Tongue (tissue), 2 donors: Measurements from ENCODE around the gene WDR59. TPM values are rescaled to one million over a fixed set of nuclear protein-coding genes. Genes with fewer than 3 reads are reported as not detected.
"Not testable (repeated sequence)": the region's sequence is repeated elsewhere in the genome, so short reads cannot be mapped to it uniquely, and the experiment has no call there.

Experiments used
- DNase-seq: peaks from one replicate; pipeline ENCODE4 v3.0.0-alpha.2; 2015
- total RNA-seq: library from RNA; depleted of rRNA; stranded (reverse); fragments of >200 nt; gene quantifications from one replicate; pipeline ENCODE4 v1.2.3, GENCODE V29; 2014

Gene WDR59, protein sequence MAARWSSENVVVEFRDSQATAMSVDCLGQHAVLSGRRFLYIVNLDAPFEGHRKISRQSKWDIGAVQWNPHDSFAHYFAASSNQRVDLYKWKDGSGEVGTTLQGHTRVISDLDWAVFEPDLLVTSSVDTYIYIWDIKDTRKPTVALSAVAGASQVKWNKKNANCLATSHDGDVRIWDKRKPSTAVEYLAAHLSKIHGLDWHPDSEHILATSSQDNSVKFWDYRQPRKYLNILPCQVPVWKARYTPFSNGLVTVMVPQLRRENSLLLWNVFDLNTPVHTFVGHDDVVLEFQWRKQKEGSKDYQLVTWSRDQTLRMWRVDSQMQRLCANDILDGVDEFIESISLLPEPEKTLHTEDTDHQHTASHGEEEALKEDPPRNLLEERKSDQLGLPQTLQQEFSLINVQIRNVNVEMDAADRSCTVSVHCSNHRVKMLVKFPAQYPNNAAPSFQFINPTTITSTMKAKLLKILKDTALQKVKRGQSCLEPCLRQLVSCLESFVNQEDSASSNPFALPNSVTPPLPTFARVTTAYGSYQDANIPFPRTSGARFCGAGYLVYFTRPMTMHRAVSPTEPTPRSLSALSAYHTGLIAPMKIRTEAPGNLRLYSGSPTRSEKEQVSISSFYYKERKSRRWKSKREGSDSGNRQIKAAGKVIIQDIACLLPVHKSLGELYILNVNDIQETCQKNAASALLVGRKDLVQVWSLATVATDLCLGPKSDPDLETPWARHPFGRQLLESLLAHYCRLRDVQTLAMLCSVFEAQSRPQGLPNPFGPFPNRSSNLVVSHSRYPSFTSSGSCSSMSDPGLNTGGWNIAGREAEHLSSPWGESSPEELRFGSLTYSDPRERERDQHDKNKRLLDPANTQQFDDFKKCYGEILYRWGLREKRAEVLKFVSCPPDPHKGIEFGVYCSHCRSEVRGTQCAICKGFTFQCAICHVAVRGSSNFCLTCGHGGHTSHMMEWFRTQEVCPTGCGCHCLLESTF
- total RNA-seq: 36.6 TPM

GRCh38 chr16:74984529-74985296 is at the start of gene WDR59:
Gene WDR59 (minus strand): TSS chr16:74985123. CDS start chr16:74985017, 106 bp downstream.
- peak; percentile 100 for DNase-seq

DNA sequence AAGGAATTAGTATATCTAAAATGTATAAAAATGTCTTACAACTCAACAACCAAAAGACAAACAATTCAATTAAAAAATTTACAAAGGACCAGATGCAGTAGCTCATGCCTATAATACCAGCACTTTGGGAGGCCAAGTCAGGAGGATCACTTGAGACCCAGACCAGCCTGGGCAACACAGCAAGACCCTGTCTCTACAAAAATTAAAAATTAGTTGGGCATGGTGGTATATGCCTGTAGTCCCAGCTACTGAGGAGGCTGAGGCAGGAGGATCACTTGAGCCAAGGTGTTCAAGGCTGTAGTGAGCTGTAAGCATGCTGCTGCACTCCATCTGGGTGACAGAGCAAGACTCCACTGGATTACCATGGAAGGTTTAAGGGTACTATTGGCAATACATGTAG is 47.7 kb upstream of the WDR59 start:
- DNase-seq: no peak

DNA sequence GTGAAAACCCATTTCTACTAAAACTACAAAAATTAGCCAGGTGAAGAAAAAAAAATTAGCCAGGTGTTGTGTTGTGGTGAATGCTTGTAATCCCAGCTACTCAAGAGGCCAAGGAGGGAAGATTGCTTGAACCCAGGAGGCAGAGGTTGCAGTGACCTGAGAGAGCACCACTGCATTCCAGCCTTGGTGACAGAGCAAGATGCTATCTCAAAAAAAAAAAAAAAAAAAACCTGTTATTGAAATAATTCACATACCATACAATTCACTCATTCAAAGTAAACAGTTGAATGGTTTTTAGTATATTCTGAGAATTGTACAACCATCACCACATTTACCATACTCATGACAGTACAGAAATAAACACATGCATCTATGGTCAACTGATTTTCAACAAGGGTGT is 44.9 kb upstream of the WDR59 start:
- no peak for DNase-seq

GRCh38 chr16:75028544-75029135 is 43.7 kb upstream of the WDR59 start:
- no peak for DNase-seq

GRCh38 chr16:75027520-75028300 is 42.8 kb upstream of the WDR59 start:
- no peak for DNase-seq

DNA sequence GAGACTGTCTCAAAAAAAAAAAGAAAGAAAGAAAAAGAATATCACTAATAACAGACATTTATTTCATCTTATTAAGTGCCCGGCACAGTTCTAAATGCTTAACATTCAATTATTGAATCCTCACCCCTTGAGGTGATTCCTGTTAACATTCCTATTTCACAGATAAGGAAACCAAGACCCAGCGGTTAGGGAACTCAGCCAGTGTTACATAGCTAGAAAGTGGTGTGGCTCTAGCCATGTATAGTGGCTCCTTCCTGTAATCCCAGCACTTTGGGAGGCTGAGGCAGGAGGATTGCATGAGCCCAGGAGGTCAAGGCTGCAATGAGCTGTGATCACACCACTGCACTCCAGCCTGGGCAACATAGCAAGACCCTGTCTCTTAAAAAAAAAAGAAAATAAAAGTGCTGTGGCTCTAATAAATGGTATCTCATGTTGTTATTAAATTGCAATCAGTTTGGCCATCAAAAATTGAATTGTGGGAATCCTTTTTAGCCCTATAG is 42.0 kb upstream of the WDR59 start:
- DNase-seq: no peak

DNA sequence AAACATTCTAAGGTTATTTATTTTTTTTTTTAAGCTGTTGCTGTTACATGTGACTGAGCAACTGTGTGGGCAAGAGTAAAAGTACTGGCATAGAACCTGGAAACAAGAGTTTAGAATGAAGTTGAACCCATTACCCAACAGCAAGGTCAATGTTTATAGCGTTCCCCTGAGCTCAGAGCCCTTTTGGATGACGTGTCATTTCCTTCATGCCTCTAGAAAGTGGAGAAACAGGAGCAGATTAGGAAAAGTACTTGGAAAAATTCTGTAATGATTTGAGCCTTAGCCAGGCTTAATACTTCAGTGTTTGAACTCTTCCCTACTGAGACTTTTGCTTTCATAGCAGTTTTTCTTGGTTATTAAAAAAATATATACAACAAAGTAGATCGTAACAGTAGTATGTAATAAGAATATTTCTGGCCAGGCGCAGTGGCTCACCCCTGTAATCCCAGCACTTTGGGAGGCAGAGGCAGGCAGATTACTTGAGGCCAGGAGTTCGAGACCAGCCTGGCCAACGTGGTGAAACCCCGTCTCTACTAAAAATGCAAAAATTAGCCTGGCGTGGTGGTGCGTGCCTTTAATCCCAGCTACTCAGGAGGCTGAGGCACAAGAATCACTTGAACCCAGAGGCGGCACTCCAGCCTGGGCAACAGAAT is 41.4 kb upstream of the WDR59 start:
- DNase-seq: peak; percentile 76

DNA sequence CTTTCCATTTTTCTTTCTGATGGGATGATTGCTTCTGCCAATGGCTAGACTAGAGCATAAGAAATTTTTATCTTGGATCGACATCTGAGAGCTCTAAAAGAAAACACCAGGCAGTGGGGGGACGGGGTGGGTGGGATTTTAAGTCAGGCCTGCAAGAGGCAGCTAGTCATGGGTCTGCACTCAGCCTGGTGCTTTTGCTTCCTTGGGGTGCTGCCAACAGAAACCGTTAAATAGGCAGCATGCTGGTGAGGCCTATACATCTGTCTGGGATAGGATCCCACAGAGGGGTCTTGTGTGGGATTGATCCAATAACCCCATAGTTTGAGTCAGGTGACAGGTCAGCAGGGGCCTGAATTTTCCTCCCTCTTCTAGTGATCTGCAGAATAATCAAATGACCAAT is 40.8 kb upstream of the WDR59 start:
- peak; percentile 52 for DNase-seq

DNA sequence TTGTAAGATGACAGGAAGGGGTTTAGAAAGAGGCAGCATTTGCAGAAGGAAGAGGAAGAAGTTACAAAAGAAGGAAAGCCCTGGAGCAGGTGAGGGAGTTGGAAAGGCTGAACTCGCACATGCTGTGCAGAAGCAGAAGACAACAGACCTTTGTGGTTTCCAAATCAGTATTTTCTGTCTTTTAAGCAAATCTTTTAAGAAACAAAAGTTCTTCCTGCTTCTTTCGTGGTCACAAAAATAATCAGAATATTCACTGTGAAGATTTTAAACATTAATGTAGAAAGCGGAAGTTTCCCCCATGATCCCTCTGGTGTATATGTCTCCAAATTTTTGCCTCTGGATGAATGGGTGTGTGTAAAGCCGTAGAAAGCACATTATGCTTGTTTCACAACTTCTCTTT is 39.7 kb upstream of the WDR59 start:
- no peak for DNase-seq

- no peak for DNase-seq
Measured at GRCh38 chr16:75024182-75024581, 39.3 kb upstream of the WDR59 start.

GRCh38 chr16:75023009-75023408 is 38.1 kb upstream of the WDR59 start:
- no peak for DNase-seq

GRCh38 chr16:75022567-75022966 is 37.6 kb upstream of the WDR59 start:
- DNase-seq: no peak

- no peak for DNase-seq
Measured at GRCh38 chr16:75021410-75021809, 36.5 kb upstream of the WDR59 start.

DNA sequence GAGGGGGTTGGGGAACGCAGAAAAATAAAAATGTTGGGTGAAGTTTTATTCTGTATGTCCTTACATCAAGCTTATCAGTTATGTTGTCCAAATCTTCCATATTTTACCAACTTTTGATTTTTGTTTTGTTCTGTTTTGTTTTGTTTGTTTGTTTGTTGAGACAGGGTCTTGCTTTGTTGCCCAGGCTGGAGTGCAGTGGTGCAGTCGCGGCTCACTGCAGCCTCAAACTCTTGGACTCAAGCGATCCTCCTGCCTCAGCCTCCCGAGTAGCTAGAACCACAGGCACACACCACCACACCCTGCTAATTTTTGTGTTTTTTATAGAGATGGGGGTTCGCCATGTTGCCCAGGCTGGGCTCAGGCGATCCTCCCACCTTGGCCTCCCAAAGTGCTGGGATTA is 34.7 kb upstream of the WDR59 start:
- DNase-seq: no peak

DNA sequence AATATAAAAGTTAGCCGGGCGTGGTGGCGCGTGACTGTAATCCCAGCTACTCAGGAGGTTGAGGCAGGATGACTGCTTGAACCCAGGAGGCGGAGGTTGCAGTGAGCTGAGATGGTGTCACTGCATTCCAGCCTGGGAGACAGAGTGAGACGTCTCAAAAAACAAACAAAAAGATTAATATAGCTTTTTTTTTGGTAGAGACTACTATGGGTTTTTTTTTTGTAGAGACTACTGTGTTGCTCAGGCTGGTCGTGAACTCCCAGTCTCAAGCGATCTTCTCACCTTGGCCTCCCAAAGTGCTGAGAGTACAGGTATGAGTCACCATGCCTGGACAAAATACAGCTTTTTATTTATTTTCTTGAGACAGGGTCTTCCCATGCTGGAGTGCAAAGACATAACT is 34.1 kb upstream of the WDR59 start:
- DNase-seq: no peak

DNA sequence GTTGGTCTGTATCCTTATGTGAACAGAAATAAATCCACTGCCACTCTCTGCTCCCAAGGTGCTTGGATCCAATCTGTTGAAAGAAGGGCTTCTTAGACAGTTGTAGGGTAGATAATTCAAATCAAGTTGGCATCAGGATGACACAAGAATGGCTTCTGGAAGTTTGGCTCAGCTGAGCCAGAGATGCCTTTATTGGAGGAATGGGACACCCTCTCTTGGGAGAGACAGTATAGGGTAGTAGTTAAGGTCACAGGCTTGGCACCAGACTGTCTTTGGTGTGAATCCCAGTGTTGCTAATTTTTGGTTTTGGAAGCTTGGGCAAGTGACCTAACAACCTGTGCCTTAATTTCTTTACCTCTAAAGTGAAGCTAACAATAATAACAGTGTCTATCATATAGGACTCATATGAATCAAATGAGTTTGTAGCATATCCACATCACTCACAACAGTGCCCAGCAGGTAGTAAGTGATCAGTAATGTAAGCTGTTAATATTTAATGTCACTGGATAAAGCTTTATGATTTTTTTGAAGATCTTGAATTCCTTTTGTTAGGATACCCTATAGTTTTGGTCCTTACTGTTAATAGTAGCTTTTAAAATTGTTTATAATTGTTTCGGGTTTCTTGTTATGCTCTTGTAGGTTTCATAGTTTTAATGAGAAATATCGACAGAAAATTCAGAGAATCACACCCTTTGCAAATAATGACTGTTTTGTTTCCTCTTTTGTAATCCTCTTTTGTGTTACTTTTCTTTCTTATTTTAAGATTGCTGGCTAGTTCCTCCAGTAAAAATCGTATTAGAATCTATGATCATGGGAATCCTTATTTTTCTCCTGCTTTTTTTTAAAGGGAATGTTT is 33.0 kb upstream of the WDR59 start:
- no peak for DNase-seq

DNA sequence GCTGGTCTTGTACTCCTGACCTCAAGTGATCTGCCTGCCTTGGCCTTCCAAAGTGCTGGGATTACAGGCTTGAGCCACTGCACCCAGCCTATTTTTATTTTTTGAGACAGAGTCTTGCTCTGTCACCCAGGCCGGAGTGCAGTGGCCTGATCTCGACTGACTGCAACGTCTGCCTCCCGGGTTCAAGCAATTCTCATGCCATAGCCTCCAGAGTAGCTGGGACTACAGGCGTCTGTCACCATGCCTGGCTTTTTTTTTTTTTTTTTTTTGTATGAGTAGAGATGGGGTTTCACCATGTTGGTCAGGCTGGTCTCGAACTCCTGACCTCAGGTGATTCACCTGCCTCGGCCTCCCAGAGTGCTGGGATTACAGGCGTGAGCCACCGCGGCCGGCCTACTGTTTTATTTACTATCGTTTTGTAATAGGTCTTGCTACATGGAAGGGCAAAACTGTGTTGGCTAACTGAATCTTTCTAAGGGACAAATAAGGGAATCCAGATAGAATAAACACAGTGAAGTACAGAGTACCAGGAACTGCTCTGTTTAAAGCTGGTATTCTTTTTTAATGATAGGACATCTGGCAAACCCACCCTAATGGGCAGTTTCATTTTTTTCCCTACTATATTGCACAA is 31.6 kb upstream of the WDR59 start:
- not testable (repeated sequence) for DNase-seq

- DNase-seq: no peak
Measured at GRCh38 chr16:75014318-75014717, 29.4 kb upstream of the WDR59 start.

GRCh38 chr16:75013123-75013522 is 28.2 kb upstream of the WDR59 start:
- not testable (repeated sequence) for DNase-seq
